ENCODE data around the gene OTUD7B.

Gene OTUD7B

GRCh38 chr1:149916898-149917252, 93.7 kb downstream of the OTUD7B start:
- DNase-seq (ENCODE audit: low read depth in 2 of 2): no peak

GRCh38 chr1:149916193-149916897, 94.2 kb downstream of the OTUD7B start:
- DNase-seq (ENCODE audit: low read depth in 2 of 2): no peak

GRCh38 chr1:149915429-149916192, 94.9 kb downstream of the OTUD7B start:
- no peak for DNase-seq (ENCODE audit: low read depth in 2 of 2)

- no peak for DNase-seq (ENCODE audit: low read depth in 2 of 2)
Observed at GRCh38 chr1:149914545-149914944, 96.0 kb downstream of the OTUD7B start.

- DNase-seq (ENCODE audit: low read depth in 2 of 2): no peak
Observed at GRCh38 chr1:149906570-149907075, 103.9 kb downstream of the OTUD7B start.

GRCh38 chr1:149903836-149904491, 106.6 kb downstream of the OTUD7B start:
- DNase-seq (ENCODE audit: low read depth in 2 of 2): no peak

- DNase-seq (ENCODE audit: low read depth in 2 of 2): peak; percentile 63 to 68
Observed at GRCh38 chr1:149899460-149900284, 110.9 kb downstream of the OTUD7B start, which contains the start of gene BOLA1. Gene BOLA1, plus strand, starts transcription at chr1:149899568. Its CDS starts 492 bp downstream, at chr1:149900060.

- no peak for DNase-seq (ENCODE audit: low read depth in 2 of 2)
Observed at GRCh38 chr1:149896575-149896974, 114.0 kb downstream of the OTUD7B start.

- no peak for DNase-seq (ENCODE audit: low read depth in 2 of 2)
Observed at GRCh38 chr1:149888999-149889289, 121.6 kb downstream of the OTUD7B start.

DNA sequence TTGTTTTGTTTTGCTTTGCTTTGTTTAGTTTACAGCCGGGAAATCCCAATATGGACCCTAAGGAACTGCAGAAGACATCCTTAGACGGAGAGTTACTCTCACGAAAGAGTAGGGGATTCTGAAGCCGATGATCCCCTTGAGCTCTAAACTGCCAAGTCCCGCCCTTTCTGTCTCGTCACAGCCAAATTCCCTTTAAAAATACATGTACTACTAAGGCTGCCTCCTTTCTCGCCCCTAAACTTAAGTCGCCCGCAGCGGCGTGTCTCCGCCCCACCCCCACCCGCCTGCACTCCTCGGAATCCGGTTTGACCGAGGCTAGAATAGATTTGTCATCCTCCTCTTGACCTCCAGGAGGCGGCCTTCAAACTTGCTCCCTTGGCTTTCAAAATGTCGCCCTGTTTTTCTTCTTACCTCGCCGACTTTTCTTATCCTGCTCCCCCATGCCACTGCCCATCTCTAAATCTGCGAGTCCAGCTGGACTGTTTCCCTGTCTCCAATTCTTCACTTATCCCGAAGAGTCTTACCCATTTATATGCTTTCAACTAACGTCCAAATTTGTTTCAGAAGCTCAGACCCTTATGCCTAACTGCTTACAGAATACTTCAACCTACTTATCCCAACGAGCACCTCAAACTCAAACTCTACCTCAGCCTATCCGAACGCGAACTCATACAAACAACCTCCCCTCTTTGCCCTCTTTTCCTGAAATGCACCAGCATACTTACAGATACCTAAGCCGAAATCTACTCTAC, 122.1 kb downstream of the OTUD7B start:
- DNase-seq (ENCODE audit: low read depth in 2 of 2): peak; percentile 24 to 50
